ENCODE results near the gene PPP2R5C.

The PPP2R5C gene

GRCh38 chr14:101732118-101732517 is 29.4 kb upstream of the PPP2R5C start:
- TF ChIP-seq CTCF (IDR thresholded peaks at IDR 0.05; ENCODE audit: extremely low read depth, insufficient read depth, missing control alignments), result no peak
- no peak for DNase-seq (ENCODE audit: low spot score)
- in situ Hi-C loops (cut with MboI; ENCODE audit: low pct_unique_long_range_greater_than_20kb, low sequenced_read_pairs, unreplicated experiment), result no loop called here

GRCh38 chr14:101733211-101733610 is 28.3 kb upstream of the PPP2R5C start:
- in situ Hi-C loops (cut with MboI; ENCODE audit: low pct_unique_long_range_greater_than_20kb, low sequenced_read_pairs, unreplicated experiment), result no loop called here
- no peak for DNase-seq (ENCODE audit: low spot score)
- TF ChIP-seq CTCF (IDR thresholded peaks at IDR 0.05; ENCODE audit: extremely low read depth, insufficient read depth, missing control alignments), result no peak

- no peak for DNase-seq (ENCODE audit: low spot score)
- in situ Hi-C loops (cut with MboI; ENCODE audit: low pct_unique_long_range_greater_than_20kb, low sequenced_read_pairs, unreplicated experiment), result no loop called here
- TF ChIP-seq CTCF (IDR thresholded peaks at IDR 0.05; ENCODE audit: extremely low read depth, insufficient read depth, missing control alignments), result no peak
Observed at GRCh38 chr14:101734246-101734847, 27.2 kb upstream of the PPP2R5C start.

- TF ChIP-seq CTCF (IDR thresholded peaks at IDR 0.05; ENCODE audit: extremely low read depth, insufficient read depth, missing control alignments), result no peak
- no peak for DNase-seq (ENCODE audit: low spot score)
- in situ Hi-C loops (cut with MboI; ENCODE audit: low pct_unique_long_range_greater_than_20kb, low sequenced_read_pairs, unreplicated experiment), result no loop called here
Observed at GRCh38 chr14:101735453-101735852, 26.1 kb upstream of the PPP2R5C start.

GRCh38 chr14:101736071-101736470 is 25.4 kb upstream of the PPP2R5C start:
- in situ Hi-C loops (cut with MboI; ENCODE audit: low pct_unique_long_range_greater_than_20kb, low sequenced_read_pairs, unreplicated experiment), result no loop called here
- TF ChIP-seq CTCF (IDR thresholded peaks at IDR 0.05; ENCODE audit: extremely low read depth, insufficient read depth, missing control alignments), result no peak
- DNase-seq (ENCODE audit: low spot score), result no peak

- in situ Hi-C loops (cut with MboI; ENCODE audit: low pct_unique_long_range_greater_than_20kb, low sequenced_read_pairs, unreplicated experiment), result no loop called here
- no peak for TF ChIP-seq CTCF (IDR thresholded peaks at IDR 0.05; ENCODE audit: extremely low read depth, insufficient read depth, missing control alignments)
- DNase-seq (ENCODE audit: low spot score), result no peak
Observed at GRCh38 chr14:101736585-101736984, 24.9 kb upstream of the PPP2R5C start.
